Measurements from ENCODE around the gene POLR2B.
A peak's percentile ranks its signal among the peaks of the same experiment; 100 is the strongest.
"Not testable (repeated sequence)": the region's sequence is repeated elsewhere in the genome, so short reads cannot be mapped to it uniquely, and the experiment has no call there.

Gene POLR2B

GRCh38 chr4:57059890-57060716 is 81.4 kb downstream of the POLR2B start:
- no peak for DNase-seq

GRCh38 chr4:57060717-57061067 is 82.0 kb downstream of the POLR2B start:
- not testable (repeated sequence) for DNase-seq

- DNase-seq = no peak
These were observed 82.7 kb downstream of the POLR2B start for GRCh38 chr4:57061395-57061794.

- no peak for DNase-seq
These were observed 84.8 kb downstream of the POLR2B start for GRCh38 chr4:57063518-57063917.

- DNase-seq = no peak
These were observed 85.4 kb downstream of the POLR2B start for GRCh38 chr4:57064120-57064519.

- DNase-seq = no peak
These were observed 86.4 kb downstream of the POLR2B start for GRCh38 chr4:57064811-57065711.

- DNase-seq = no peak
These were observed 87.2 kb downstream of the POLR2B start for GRCh38 chr4:57065730-57066482.

- DNase-seq = no peak
These were observed 89.7 kb downstream of the POLR2B start for GRCh38 chr4:57068237-57068981.

GRCh38 chr4:57070461-57070860 is 91.8 kb downstream of the POLR2B start:
- DNase-seq = no peak

- DNase-seq = no peak
These were observed 92.6 kb downstream of the POLR2B start for GRCh38 chr4:57071326-57071725.

- DNase-seq = no peak
These were observed 94.9 kb downstream of the POLR2B start for GRCh38 chr4:57073559-57073958.

GRCh38 chr4:57074744-57075143 is 96.0 kb downstream of the POLR2B start:
- DNase-seq = no peak

GRCh38 chr4:57075367-57075766 is 96.7 kb downstream of the POLR2B start:
- DNase-seq = no peak

GRCh38 chr4:57076646-57077045 is 98.0 kb downstream of the POLR2B start:
- no peak for DNase-seq

GRCh38 chr4:57077550-57078343 is 99.1 kb downstream of the POLR2B start:
- no peak for DNase-seq

GRCh38 chr4:57078685-57079521 is 100.2 kb downstream of the POLR2B start:
- peak; percentile 65 for DNase-seq
